ENCODE results near the gene KIR2DL1. TPM values are rescaled to one million over a fixed set of nuclear protein-coding genes. Genes with fewer than 3 reads are reported as not detected.

KIR2DL1 gene
- total RNA-seq, 2 experiments from 2014 or later: not detected

Other genes with a start within 250 kb of the KIR2DL1 start
- not detected for gene LILRA2, start 196.0 kb upstream of the KIR2DL1 start, total RNA-seq
- not detected for gene LILRA1, start 176.2 kb upstream of the KIR2DL1 start, total RNA-seq
- not detected for gene LILRB1, start 139.3 kb upstream of the KIR2DL1 start, total RNA-seq
- not detected for gene LILRB4, start 106.8 kb upstream of the KIR2DL1 start, total RNA-seq
- not detected for gene KIR3DL3, start 45.4 kb upstream of the KIR2DL1 start, total RNA-seq
- not detected for gene KIR2DL3, start 31.3 kb upstream of the KIR2DL1 start, total RNA-seq
- gene KIR2DL4, start 33.8 kb downstream of the KIR2DL1 start, total RNA-seq: not detected
- gene KIR3DL1, start 46.7 kb downstream of the KIR2DL1 start, total RNA-seq: not detected
- gene KIR2DS4, start 62.9 kb downstream of the KIR2DL1 start, total RNA-seq: under 1 TPM; 0.11 to 0.14 TPM
- gene KIR3DL2, start 80.7 kb downstream of the KIR2DL1 start, total RNA-seq: 1 to 10 TPM; 1.3 to 1.4 TPM
- gene FCAR, start 104.4 kb downstream of the KIR2DL1 start, total RNA-seq: not detected
- gene NCR1, start 136.4 kb downstream of the KIR2DL1 start, total RNA-seq: not detected
- gene NLRP7, start 177.7 kb downstream of the KIR2DL1 start, total RNA-seq: not detected
- 1 to 10 TPM; 7.1 to 8.8 TPM for gene NLRP2, start 196.6 kb downstream of the KIR2DL1 start, total RNA-seq